ENCODE data around the gene CHD8.

GRCh38 chr14:21455912-21456667, at the start of gene CHD8:
- TF ChIP-seq YY1 (IDR thresholded peaks at IDR 0.05; ENCODE audit: insufficient read depth, insufficient read length) (peak; percentile 49), ZNF274 (IDR thresholded peaks at IDR 0.05; ENCODE audit: low read depth, low read length) (no peak), SUZ12 (IDR thresholded peaks at IDR 0.05; ENCODE audit: extremely low read depth, insufficient read depth, insufficient read length) (no peak)

Data from NT2/D1 (cell line).